Prostate gland (tissue), 2 donors: ENCODE data around the gene SERPINB11.

Experiments
- POLR2A ChIP-seq: fragments of 450-650 bp; IDR thresholded peaks from one replicate; pipeline ENCODE4 v1.6.1; 2016; ENCODE audit warnings: antibody characterized with exemption, mild to moderate bottlenecking
- TF ChIP-seq, protein P1 (sequence below), 4 experiments: fragments of 200-600 bp in 2 of 4; fragments of 450-650 bp in 2 of 4; sonication (generic) in 2 of 4; IDR thresholded peaks; 1 replicate in 3 of 4; 2 replicates in 1 of 4; pipeline ENCODE4 v1.5.1; 2016 to 2019; ENCODE audit warnings: antibody characterized with exemption in 4 of 4, mild to moderate bottlenecking in 2 of 4, moderate library complexity in 2 of 4

DNA sequence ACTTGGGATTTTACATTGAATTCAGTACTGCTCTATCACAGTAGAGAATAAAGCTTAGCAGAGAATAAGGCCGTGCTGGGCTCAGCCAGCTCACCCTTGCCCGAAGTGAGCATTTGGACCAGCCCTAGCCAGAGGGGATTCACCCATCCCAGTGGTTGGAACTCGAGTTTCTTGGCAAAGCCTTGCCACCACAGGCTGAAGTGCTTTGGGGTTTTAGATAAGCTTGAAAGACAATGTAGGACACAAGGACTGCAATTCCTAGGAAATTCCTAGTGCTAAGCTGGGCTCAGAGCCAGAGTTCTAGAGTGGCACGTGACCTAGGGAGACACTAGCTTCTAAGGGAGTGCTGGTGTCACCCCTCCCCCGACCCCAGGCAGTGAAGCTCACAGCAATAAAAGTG lies 28.0 kb downstream of the SERPINB11 start:
- no peak for TF ChIP-seq POLR2A
- TF ChIP-seq, protein P1, sequence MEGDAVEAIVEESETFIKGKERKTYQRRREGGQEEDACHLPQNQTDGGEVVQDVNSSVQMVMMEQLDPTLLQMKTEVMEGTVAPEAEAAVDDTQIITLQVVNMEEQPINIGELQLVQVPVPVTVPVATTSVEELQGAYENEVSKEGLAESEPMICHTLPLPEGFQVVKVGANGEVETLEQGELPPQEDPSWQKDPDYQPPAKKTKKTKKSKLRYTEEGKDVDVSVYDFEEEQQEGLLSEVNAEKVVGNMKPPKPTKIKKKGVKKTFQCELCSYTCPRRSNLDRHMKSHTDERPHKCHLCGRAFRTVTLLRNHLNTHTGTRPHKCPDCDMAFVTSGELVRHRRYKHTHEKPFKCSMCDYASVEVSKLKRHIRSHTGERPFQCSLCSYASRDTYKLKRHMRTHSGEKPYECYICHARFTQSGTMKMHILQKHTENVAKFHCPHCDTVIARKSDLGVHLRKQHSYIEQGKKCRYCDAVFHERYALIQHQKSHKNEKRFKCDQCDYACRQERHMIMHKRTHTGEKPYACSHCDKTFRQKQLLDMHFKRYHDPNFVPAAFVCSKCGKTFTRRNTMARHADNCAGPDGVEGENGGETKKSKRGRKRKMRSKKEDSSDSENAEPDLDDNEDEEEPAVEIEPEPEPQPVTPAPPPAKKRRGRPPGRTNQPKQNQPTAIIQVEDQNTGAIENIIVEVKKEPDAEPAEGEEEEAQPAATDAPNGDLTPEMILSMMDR (IDR thresholded peaks at IDR 0.05) = no peak
